Tibial nerve (tissue), 4 donors: ENCODE results near the gene IPO9. TPM values are rescaled to one million over a fixed set of nuclear protein-coding genes. Genes with fewer than 3 reads are reported as not detected.

Experiments
- DNase-seq, 2 donors: peaks; one replicate each; pipeline ENCODE4 v3.0.0-alpha.2; 2019; ENCODE audit warnings: low spot score in 2 of 2
- H3K27ac ChIP-seq, 4 donors: fragments of 200-600 bp; sonication (generic) in 3 of 4; one replicate each; pipeline ENCODE4 v1.5.1; 2017 to 2019; ENCODE audit warnings: mild to moderate bottlenecking in 1 of 4
- H3K27me3 ChIP-seq, 2 donors: fragments of 200-600 bp; sonication (generic) in 1 of 2; one replicate each; pipeline versions ENCODE4 v1.5.1 to v1.6.0; 2017 to 2019
- H3K36me3 ChIP-seq, 3 donors: fragments of 200-600 bp; sonication (generic); one replicate each; pipeline ENCODE4 v1.5.1; 2018 to 2019
- H3K4me1 ChIP-seq, 4 donors: fragments of 200-600 bp; sonication (generic) in 3 of 4; one replicate each; pipeline ENCODE4 v1.5.1; 2017 to 2019
- H3K4me3 ChIP-seq, 4 donors: fragments of 200-600 bp; sonication (generic) in 3 of 4; one replicate each; pipeline ENCODE4 v1.5.1; 2017 to 2019; ENCODE audit warnings: mild to moderate bottlenecking in 1 of 4, moderate library complexity in 1 of 4
- H3K9me3 ChIP-seq, 4 donors: fragments of 200-600 bp; sonication (generic) in 3 of 4; one replicate each; pipeline ENCODE4 v1.5.1; 2017 to 2019
- EP300 ChIP-seq, 2 donors: sonication (generic); formaldehyde crosslinking; IDR thresholded peaks; one replicate each; pipeline ENCODE4 v1.6.1; 2017; ENCODE audit warnings: antibody characterized with exemption in 2 of 2, mild to moderate bottlenecking in 1 of 2
- POLR2A ChIP-seq, 2 donors: fragments of 450-650 bp; IDR thresholded peaks; one replicate each; pipeline ENCODE4 v1.6.1; 2017; ENCODE audit warnings: antibody characterized with exemption in 2 of 2, mild to moderate bottlenecking in 2 of 2, moderate library complexity in 2 of 2
- WGBS, 2 donors: methylation state at CpG; one replicate each; pipeline ENCODE4 v1.1.5; 2018; 5-methylcytosine and 5-hydroxymethylcytosine counted together
- total RNA-seq, 4 donors: library from RNA; depleted of rRNA; stranded (reverse); fragments of >200 nt; gene quantifications; one replicate each; pipeline ENCODE4 v1.1.0, GENCODE V29; 2016
- TF ChIP-seq, protein P1 (sequence below), 5 experiments: fragments of 200-600 bp in 3 of 5; fragments of 450-650 bp in 2 of 5; sonication (generic) in 3 of 5; IDR thresholded peaks; one replicate each; pipeline ENCODE4 v1.5.1; 2016 to 2019; ENCODE audit warnings: antibody characterized with exemption in 5 of 5, mild to moderate bottlenecking in 3 of 5, moderate library complexity in 2 of 5

Gene IPO9
- total RNA-seq, 4 donors from 2014 or later: 13.3 to 22.1 (median 15.3) TPM

DNA sequence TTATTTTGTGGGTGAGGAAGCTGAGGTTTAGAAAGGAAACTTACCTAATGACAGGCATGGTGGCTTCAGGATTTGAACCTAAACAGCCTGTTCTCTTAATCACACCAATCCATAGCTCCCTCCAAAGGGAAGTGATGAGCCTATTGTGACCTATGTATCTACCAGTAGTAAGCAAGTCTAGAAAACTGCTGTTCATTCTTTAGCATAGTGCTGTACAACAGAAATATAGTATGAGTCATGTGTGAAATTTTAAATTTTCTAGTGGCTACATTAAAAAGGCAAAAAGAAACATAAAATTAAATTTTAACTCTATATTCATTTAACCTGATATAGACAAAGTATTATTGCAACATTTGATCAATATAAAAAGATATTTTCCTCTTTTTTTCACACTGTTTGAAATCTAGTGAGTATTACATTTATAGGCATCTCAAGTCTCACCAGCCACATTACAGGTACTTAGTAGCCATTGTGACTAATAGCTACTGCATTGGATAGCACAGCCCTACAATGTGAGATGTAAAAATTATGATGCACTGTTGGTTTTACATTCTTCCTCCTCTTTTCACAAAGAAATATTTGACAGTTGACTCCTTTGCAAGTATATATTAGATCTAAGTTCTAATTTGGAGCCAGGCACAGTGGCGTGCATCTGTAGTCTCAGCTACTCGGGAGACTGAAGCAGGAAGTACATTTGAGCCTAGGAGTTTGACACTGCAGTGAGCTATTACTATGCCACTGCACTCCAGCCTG lies 16.6 kb downstream of the IPO9 start:
- no peak for DNase-seq
- 65 to 73% methylated on average over 2 of the region's 2 CpGs for WGBS, 2 donors
- Histone ChIP-seq H3K4me3 (no peak overlapping the region), H3K4me1 (peaks cover 0 to 26% (median 2%) of the 10 kb centered on the region in 4 donors), H3K9me3 (no peaks in the 10 kb centered on the region), H3K27ac (no peak overlapping the region), H3K27me3 (no peaks in the 10 kb centered on the region), H3K36me3 (peaks cover 0 to 8% (median 7%) of the 10 kb centered on the region in 3 donors)
- TF ChIP-seq EP300 (IDR thresholded peaks at IDR 0.05) (no peak), POLR2A (IDR thresholded peaks at IDR 0.05) (no peak)
- TF ChIP-seq, protein P1, sequence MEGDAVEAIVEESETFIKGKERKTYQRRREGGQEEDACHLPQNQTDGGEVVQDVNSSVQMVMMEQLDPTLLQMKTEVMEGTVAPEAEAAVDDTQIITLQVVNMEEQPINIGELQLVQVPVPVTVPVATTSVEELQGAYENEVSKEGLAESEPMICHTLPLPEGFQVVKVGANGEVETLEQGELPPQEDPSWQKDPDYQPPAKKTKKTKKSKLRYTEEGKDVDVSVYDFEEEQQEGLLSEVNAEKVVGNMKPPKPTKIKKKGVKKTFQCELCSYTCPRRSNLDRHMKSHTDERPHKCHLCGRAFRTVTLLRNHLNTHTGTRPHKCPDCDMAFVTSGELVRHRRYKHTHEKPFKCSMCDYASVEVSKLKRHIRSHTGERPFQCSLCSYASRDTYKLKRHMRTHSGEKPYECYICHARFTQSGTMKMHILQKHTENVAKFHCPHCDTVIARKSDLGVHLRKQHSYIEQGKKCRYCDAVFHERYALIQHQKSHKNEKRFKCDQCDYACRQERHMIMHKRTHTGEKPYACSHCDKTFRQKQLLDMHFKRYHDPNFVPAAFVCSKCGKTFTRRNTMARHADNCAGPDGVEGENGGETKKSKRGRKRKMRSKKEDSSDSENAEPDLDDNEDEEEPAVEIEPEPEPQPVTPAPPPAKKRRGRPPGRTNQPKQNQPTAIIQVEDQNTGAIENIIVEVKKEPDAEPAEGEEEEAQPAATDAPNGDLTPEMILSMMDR (IDR thresholded peaks at IDR 0.05): no peak

GRCh38 chr1:201847150-201847549 lies 18.2 kb downstream of the IPO9 start:
- DNase-seq: no peak
- Histone ChIP-seq H3K27me3 (no peaks in the 10 kb centered on the region), H3K4me3 (no peak overlapping the region), H3K27ac (no peak overlapping the region), H3K4me1 (peaks cover 0 to 29% (median 2%) of the 10 kb centered on the region in 4 donors), H3K9me3 (no peaks in the 10 kb centered on the region), H3K36me3 (peaks cover 0 to 24% (median 14%) of the 10 kb centered on the region in 3 donors)
- WGBS, 2 donors: 33 to 64% methylated on average over 1 of the region's 1 CpG
- TF ChIP-seq POLR2A (IDR thresholded peaks at IDR 0.05): no peak
- TF ChIP-seq, protein P1 (IDR thresholded peaks at IDR 0.05): no peak
- no peak for TF ChIP-seq EP300 (IDR thresholded peaks at IDR 0.05)

- peaks cover 0 to 21% (median 2%) of the 10 kb centered on the region in 4 donors for H3K4me1 ChIP-seq
- H3K4me3 ChIP-seq: no peak overlapping the region
- 97 to 98% methylated on average over 6 of the region's 6 CpGs for WGBS, 2 donors
- TF ChIP-seq, protein P1 (IDR thresholded peaks at IDR 0.05): no peak
- no peak for TF ChIP-seq EP300 (IDR thresholded peaks at IDR 0.05)
- no peak for TF ChIP-seq POLR2A (IDR thresholded peaks at IDR 0.05)
- H3K9me3 ChIP-seq: no peaks in the 10 kb centered on the region
- H3K27ac ChIP-seq: peak overlapping the region in 1 of 4 donors; percentile 42
- DNase-seq: no peak
- no peaks in the 10 kb centered on the region for H3K27me3 ChIP-seq
- H3K36me3 ChIP-seq: peaks cover 0 to 35% (median 14%) of the 10 kb centered on the region in 3 donors
Observed at GRCh38 chr1:201848230-201848629, 19.3 kb downstream of the IPO9 start.

GRCh38 chr1:201849372-201850052 lies 20.6 kb downstream of the IPO9 start:
- H3K9me3 ChIP-seq: no peaks in the 10 kb centered on the region
- H3K4me1 ChIP-seq: peaks cover 0 to 21% (median 2%) of the 10 kb centered on the region in 4 donors
- WGBS, 2 donors: 48 to 57% methylated on average over 2 of the region's 2 CpGs
- H3K36me3 ChIP-seq: peaks cover 0 to 47% (median 14%) of the 10 kb centered on the region in 3 donors
- DNase-seq: no peak
- H3K27me3 ChIP-seq: no peaks in the 10 kb centered on the region
- peak overlapping the region in 3 of 4 donors; percentile 6 to 67 (median 42) for H3K27ac ChIP-seq
- TF ChIP-seq, protein P1 (IDR thresholded peaks at IDR 0.05): no peak
- TF ChIP-seq EP300 (IDR thresholded peaks at IDR 0.05) (no peak), POLR2A (IDR thresholded peaks at IDR 0.05) (no peak)
- H3K4me3 ChIP-seq: no peak overlapping the region

- TF ChIP-seq EP300 (IDR thresholded peaks at IDR 0.05): no peak
- no peak for TF ChIP-seq POLR2A (IDR thresholded peaks at IDR 0.05)
- TF ChIP-seq, protein P1 (IDR thresholded peaks at IDR 0.05): no peak
- Histone ChIP-seq H3K36me3 (peaks cover 0 to 53% (median 14%) of the 10 kb centered on the region in 3 donors), H3K27me3 (no peaks in the 10 kb centered on the region), H3K9me3 (no peaks in the 10 kb centered on the region), H3K27ac (peak overlapping the region in 3 of 4 donors; percentile 6 to 67 (median 42)), H3K4me3 (no peak overlapping the region), H3K4me1 (peaks cover 0 to 21% (median 2%) of the 10 kb centered on the region in 4 donors)
- DNase-seq: no peak
- WGBS, 2 donors: 4 to 16% methylated on average over 1 of the region's 1 CpG
Observed at GRCh38 chr1:201850053-201850397, 21.1 kb downstream of the IPO9 start.
